Measurements from ENCODE around the gene MROH2A.

MROH2A gene

GRCh38 chr2:233760043-233760442 lies 18.1 kb upstream of the MROH2A start, which contains the start of gene UGT1A1:
UGT1A1 (plus strand) TSS chr2:233760270; CDS start chr2:233760288, 18 bp downstream.
- TF ChIP-seq NFIC (IDR thresholded peaks at IDR 0.05) (no peak), EGR1 (IDR thresholded peaks at IDR 0.05) (no peak), YY1 (IDR thresholded peaks at IDR 0.05; ENCODE audit: low read depth) (no peak), TCF12 (IDR thresholded peaks at IDR 0.05; ENCODE audit: low read depth) (no peak), CREB1 (IDR thresholded peaks at IDR 0.05; ENCODE audit: low read depth) (no peak), TEAD4 (IDR thresholded peaks at IDR 0.05) (no peak), ZBTB7A (IDR thresholded peaks at IDR 0.05; ENCODE audit: low read depth) (no peak), REST (IDR thresholded peaks at IDR 0.05; ENCODE audit: low read depth) (no peak), EP300 (IDR thresholded peaks at IDR 0.05; ENCODE audit: borderline replicate concordance) (no peak), CEBPB (IDR thresholded peaks at IDR 0.05) (no peak), MAX (IDR thresholded peaks at IDR 0.05) (no peak), USF1 (IDR thresholded peaks at IDR 0.05) (no peak), TAF1 (IDR thresholded peaks at IDR 0.05; ENCODE audit: low read depth) (no peak)

GRCh38 chr2:233761040-233761769 lies 16.9 kb upstream of the MROH2A start:
- TF ChIP-seq TCF12 (IDR thresholded peaks at IDR 0.05; ENCODE audit: low read depth) (no peak), REST (IDR thresholded peaks at IDR 0.05; ENCODE audit: low read depth) (no peak), YY1 (IDR thresholded peaks at IDR 0.05; ENCODE audit: low read depth) (no peak), TAF1 (IDR thresholded peaks at IDR 0.05; ENCODE audit: low read depth) (no peak), RAD21 (IDR thresholded peaks at IDR 0.05; ENCODE audit: low read depth) (no peak), USF1 (IDR thresholded peaks at IDR 0.05) (no peak), NFIC (IDR thresholded peaks at IDR 0.05) (no peak), ZBTB7A (IDR thresholded peaks at IDR 0.05; ENCODE audit: low read depth) (no peak), TEAD4 (IDR thresholded peaks at IDR 0.05) (no peak), EP300 (IDR thresholded peaks at IDR 0.05; ENCODE audit: borderline replicate concordance) (no peak), CREB1 (IDR thresholded peaks at IDR 0.05; ENCODE audit: low read depth) (no peak), MAX (IDR thresholded peaks at IDR 0.05) (no peak), EGR1 (IDR thresholded peaks at IDR 0.05) (no peak)

GRCh38 chr2:233764264-233764663 lies 13.9 kb upstream of the MROH2A start:
- TF ChIP-seq TEAD4 (IDR thresholded peaks at IDR 0.05) (no peak), MAX (IDR thresholded peaks at IDR 0.05) (no peak), YY1 (IDR thresholded peaks at IDR 0.05; ENCODE audit: low read depth) (no peak), TAF1 (IDR thresholded peaks at IDR 0.05; ENCODE audit: low read depth) (no peak), TCF12 (IDR thresholded peaks at IDR 0.05; ENCODE audit: low read depth) (no peak), RAD21 (IDR thresholded peaks at IDR 0.05; ENCODE audit: low read depth) (no peak), FOXM1 (IDR thresholded peaks at IDR 0.05; ENCODE audit: borderline replicate concordance, low read depth) (no peak), ZBTB7A (IDR thresholded peaks at IDR 0.05; ENCODE audit: low read depth) (no peak), EGR1 (IDR thresholded peaks at IDR 0.05) (no peak), EP300 (IDR thresholded peaks at IDR 0.05; ENCODE audit: borderline replicate concordance) (no peak), USF1 (IDR thresholded peaks at IDR 0.05) (no peak), CREB1 (IDR thresholded peaks at IDR 0.05; ENCODE audit: low read depth) (no peak)

GRCh38 chr2:233764761-233765160 lies 13.4 kb upstream of the MROH2A start:
- TF ChIP-seq RAD21 (IDR thresholded peaks at IDR 0.05; ENCODE audit: low read depth) (no peak), TAF1 (IDR thresholded peaks at IDR 0.05; ENCODE audit: low read depth) (no peak), TCF12 (IDR thresholded peaks at IDR 0.05; ENCODE audit: low read depth) (no peak)

- TF ChIP-seq CEBPB (IDR thresholded peaks at IDR 0.05) (no peak), RAD21 (IDR thresholded peaks at IDR 0.05; ENCODE audit: low read depth) (no peak), ZBTB7A (IDR thresholded peaks at IDR 0.05; ENCODE audit: low read depth) (no peak), USF1 (IDR thresholded peaks at IDR 0.05) (no peak), YY1 (IDR thresholded peaks at IDR 0.05; ENCODE audit: low read depth) (no peak), TEAD4 (IDR thresholded peaks at IDR 0.05) (no peak), TAF1 (IDR thresholded peaks at IDR 0.05; ENCODE audit: low read depth) (no peak), EGR1 (IDR thresholded peaks at IDR 0.05) (no peak), EP300 (IDR thresholded peaks at IDR 0.05; ENCODE audit: borderline replicate concordance) (no peak), REST (IDR thresholded peaks at IDR 0.05; ENCODE audit: low read depth) (no peak), NFIC (IDR thresholded peaks at IDR 0.05) (no peak), FOXM1 (IDR thresholded peaks at IDR 0.05; ENCODE audit: borderline replicate concordance, low read depth) (no peak), CREB1 (IDR thresholded peaks at IDR 0.05; ENCODE audit: low read depth) (no peak), MAX (IDR thresholded peaks at IDR 0.05) (no peak), TCF12 (IDR thresholded peaks at IDR 0.05; ENCODE audit: low read depth) (no peak)
Observed at GRCh38 chr2:233766416-233766815, 11.7 kb upstream of the MROH2A start.

All from Ishikawa (cell line).